ENCODE results near the gene TNFSF8.

DNA sequence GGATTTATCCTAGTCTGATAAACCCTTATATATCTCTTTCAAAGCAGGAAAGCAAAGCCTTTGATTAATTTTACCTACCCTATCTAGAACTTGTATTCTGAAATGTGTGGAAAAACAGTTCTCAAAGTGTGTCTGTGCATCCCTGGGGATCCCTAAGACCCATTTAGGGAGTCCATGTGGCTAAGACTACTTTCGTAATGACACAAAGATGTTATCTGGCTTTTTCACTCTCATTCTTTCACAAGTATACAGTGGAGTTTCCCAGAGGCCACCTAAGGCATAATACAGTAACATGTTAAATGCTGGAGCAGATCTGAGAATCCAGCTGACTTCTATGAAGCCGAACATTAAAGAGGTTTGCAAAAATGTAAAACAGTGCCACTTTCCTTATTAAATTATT lies 70.2 kb downstream of the TNFSF8 start:
- TF ChIP-seq, protein P1, sequence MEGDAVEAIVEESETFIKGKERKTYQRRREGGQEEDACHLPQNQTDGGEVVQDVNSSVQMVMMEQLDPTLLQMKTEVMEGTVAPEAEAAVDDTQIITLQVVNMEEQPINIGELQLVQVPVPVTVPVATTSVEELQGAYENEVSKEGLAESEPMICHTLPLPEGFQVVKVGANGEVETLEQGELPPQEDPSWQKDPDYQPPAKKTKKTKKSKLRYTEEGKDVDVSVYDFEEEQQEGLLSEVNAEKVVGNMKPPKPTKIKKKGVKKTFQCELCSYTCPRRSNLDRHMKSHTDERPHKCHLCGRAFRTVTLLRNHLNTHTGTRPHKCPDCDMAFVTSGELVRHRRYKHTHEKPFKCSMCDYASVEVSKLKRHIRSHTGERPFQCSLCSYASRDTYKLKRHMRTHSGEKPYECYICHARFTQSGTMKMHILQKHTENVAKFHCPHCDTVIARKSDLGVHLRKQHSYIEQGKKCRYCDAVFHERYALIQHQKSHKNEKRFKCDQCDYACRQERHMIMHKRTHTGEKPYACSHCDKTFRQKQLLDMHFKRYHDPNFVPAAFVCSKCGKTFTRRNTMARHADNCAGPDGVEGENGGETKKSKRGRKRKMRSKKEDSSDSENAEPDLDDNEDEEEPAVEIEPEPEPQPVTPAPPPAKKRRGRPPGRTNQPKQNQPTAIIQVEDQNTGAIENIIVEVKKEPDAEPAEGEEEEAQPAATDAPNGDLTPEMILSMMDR (IDR thresholded peaks at IDR 0.05 in 4 of 5, conservative IDR thresholded peaks at IDR 0.05 in 1 of 5) = no peak
- TF ChIP-seq POLR2A (IDR thresholded peaks at IDR 0.05) = no peak
